Measurements from ENCODE around the gene ZG16B. TPM values are rescaled to one million over a fixed set of nuclear protein-coding genes. Genes with fewer than 3 reads are reported as not detected.

Gene ZG16B
- polyA plus RNA-seq, 1 donor: 0.56 TPM

DNA sequence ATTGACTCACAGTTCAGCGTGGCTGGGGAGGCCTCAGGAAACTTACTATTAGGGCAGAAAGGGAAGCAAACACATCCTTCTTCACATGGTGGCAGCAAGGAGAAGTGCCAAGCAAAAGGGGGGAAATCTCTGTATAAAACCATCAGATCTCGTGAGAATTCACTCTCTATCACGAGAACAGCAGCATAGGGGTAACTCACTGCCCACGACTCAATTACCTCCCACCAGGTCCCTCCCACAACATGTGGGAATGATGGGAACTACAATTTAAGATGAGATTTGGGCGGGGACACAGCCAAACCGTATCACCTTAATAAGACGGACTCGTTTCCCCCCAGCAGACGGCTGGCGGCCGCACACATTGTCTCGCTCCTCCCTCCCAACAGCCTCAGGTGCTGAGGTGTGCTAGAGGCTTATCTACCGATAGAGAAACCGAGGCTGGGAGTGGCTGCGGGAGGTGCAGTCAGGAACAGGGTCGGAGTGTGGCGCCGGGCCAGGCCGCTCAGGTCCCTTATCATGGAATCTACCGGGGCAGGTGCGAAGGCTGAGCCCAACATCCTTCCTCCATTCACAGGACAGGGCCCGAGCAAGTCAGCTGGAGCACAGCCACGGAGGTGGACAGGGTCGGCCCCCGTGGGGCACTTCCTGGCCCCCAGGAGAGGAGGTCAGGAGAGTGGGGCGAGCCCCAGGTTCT is 4.9 kb upstream of the ZG16B start:
- no peak for DNase-seq

DNA sequence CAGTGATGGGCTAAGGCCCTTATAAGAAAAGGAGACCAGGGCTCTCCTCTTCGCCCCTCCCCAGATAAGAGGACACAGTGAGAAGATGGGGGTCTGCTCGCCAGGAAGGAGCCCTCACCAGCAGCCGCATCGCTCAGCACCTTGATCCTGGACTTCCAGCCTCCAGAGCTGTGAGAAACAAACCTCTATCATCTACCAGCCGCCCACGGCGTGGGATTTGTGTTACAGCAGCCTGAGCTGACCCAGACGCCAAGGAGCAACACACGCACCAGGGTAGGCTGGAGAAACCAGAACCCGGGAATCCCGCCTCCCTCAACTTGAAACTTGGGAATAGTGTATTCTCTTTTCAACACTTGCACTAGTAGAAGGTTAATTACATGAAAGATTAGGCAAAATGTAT is 4.2 kb upstream of the ZG16B start:
- no peak for DNase-seq

DNA sequence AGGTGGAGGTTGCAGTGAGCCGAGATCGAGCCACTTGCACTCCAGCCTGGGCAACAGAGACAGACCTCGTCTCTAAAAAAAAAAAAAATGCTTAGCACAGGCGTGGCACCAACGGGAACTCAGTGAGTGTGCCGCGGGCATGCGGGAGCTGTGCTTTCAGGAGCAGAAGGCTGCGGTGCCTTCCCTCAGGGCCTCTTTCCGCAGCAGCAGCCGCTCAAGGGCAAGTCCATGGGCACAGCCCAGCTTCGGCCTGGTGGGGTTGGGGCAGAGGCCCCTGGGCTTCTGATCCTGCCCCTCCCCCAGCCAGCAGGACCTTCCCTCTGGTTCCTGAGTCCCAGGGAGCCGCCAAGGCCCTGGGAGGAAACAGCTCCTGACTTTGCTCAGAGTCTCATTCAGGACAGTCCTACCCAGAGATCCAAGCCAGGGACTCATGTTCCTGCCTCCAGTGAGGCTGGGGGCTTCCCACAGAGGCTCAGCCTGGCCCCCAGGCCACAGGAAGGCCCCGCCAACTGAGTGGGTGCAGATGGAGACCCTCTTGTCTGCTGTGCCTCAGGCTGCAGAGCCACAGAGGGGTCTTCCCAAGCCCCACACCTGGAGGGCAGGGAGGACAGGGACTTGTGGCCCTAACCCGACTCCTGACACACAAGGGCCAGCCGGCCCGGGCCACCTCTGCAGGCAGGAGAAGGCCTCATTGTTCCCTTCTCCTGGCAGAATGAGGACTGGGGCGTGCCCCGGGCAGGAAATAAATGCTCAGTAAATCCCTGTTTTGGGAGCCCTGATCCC is 3.3 kb upstream of the ZG16B start:
- no peak for DNase-seq

DNA sequence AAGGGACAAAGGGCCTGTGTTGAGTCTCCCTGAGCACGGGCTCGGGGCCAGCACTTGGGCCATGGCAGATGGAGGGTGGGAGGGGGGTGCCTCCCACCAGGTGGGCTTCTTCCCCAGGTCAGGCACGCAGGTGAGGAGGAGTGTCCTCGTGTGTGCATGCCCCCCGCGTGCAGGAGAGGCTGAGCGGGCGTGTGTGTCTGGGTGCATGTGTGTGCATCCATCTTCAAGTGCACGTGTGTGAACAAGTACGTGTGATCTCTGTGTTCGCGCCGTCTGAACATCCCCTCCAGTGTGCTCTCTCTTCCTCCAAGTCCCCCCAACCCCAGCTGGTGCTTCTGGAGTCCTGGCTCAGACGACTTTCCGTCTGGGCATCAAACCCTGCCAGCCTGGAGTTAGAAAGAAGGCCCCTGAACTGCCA is 2.7 kb upstream of the ZG16B start:
- no peak for DNase-seq

DNA sequence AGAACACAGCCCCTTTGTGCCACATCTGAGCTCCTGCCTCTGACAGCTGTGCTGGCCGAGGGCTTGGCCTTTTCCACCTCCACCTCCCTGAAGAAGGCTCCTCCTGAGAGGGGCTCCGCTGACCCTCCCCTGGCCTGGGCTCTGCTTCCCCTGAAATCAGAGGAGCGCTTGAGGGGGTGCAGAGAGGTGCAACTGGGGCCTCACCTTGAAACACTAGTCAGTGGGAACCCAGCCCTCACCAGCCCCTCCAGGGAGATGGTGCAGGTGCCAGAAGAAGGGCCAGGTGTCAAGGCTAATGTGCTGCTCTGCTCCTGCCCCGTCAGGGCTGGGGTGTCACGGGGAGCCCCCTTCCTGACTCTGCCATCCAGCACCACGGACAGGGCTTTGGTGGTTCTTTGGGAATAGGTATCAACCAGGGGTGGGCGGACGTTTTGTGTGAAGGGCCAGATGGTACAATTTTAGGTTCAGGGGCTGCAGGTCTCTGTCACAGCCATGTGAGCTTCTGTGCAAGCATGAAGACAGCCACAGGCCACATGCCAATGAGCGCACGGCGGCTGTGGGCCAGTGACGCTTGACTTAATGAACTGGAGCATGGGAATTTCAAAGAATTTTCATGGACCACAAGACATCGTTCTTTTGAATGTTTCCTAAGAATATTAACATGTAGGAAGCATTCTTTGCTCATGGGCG is 2.1 kb upstream of the ZG16B start:
- no peak for DNase-seq

DNA sequence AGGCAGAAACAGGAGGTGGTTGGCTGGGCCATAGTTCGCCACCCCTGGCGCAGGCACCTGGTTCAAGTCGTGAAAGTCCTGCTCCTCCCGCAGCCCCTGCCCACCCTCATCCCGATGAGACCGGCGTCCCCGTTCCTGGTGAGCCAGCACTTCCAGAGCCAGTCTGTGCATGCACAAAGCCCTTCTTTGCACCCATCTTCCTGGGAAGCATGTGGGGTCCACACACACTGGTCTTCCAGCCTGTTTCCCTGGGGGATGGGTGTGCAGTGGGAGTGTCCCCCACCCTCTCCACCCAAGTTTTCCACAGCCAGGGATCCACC is 1.6 kb upstream of the ZG16B start:
- DNase-seq: no peak

DNA sequence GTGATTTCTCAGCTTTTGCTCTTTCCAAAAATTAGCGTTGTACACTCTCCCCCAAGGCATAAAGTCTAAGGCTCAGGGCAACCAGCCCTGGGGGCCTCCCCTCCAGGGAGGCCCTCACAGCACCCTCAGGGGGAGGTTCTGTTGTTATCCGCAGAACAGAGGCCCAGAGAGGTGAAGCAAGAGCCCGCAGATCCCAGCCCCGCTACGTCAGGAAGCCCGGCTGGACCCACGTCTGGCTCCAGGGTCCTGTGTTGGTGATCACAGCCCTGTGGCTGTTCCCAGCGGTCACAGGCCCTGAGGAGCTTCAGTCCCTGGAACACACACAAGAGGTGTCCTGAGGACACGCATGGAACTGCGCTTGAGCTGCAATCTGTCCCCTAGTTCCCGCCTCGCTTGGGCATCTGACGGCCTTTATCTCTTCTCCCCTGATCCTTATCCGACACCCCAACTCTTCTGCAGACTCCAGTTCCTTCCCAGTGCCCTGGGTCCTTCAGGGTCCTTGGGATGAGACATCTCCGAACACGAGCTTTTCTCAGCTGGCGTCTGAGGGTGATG is 1.1 kb upstream of the ZG16B start:
- no peak for DNase-seq

DNA sequence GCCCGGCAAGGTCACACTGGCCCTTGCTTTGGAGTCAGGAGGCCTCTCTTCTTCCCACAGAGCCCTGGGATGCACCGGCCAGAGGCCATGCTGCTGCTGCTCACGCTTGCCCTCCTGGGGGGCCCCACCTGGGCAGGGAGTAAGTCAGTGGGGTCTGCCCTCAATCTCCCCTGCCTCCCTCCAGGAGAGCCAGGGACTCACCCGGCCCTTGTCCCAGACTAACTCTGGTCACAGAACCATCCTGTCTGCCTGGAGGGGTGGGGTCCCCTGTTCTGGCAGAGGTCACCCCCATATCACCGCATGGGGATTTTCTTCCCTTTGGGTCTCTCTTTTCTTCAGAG is 222 bp downstream of the ZG16B start:
- DNase-seq: no peak

DNA sequence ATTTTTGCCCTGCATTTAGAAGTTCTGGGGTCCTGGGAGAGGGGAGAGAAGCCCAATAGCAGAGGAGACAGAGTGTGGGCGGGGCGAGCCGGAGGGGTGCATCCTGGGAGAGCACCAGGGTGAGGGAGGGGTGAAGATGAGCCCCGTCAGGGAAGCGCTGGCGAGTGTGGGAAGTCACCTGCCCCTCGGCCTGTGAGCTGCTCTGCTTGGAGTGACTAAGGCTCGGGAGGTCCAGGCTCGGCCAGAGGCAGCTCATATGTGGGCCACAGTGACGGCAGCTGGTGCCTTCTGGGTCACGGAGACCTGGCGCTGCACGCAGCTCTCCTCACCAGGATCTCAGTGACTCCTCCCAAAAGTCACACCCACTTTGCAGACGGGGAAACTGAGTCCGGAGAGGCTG is 1.1 kb downstream of the ZG16B start:
- no peak for DNase-seq

DNA sequence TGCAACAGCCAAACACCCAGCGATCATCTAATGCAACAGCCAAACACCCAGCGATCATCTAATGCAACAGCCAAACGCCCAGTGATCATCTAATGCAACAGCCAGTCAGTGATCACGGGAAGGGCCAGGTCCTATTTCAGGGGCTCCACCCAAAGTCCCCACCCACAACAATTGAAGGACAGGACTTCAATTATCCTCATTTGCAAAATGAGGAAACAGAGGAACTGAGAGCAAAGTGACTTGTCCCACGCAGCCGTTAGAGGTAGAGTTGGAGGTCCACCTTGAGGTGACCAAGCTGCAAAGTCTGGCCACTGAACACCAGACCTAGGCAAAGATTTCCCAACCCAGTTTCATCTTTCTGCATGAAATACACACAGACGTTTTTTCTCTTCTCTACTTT is 3.7 kb downstream of the ZG16B start:
- no peak for DNase-seq

DNA sequence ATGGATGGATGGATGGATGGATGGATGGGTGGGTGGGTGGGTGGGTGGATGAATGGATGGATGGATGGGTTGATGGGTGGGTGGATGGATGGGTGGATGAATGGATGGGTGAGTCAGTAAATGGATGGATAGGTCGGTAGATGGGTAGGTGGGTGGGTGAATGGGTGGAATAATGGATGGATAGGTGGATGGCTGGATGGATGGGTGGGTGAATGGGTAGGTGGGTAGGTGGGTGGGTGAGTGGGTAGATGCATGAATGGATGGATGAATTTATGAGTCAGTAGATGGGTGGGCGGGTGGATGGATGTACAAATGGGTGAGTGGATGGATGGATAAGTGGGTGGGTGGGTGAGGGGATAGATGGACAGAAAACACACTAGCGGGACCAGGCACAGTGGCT is 4.9 kb downstream of the ZG16B start:
- no peak for DNase-seq

DNA sequence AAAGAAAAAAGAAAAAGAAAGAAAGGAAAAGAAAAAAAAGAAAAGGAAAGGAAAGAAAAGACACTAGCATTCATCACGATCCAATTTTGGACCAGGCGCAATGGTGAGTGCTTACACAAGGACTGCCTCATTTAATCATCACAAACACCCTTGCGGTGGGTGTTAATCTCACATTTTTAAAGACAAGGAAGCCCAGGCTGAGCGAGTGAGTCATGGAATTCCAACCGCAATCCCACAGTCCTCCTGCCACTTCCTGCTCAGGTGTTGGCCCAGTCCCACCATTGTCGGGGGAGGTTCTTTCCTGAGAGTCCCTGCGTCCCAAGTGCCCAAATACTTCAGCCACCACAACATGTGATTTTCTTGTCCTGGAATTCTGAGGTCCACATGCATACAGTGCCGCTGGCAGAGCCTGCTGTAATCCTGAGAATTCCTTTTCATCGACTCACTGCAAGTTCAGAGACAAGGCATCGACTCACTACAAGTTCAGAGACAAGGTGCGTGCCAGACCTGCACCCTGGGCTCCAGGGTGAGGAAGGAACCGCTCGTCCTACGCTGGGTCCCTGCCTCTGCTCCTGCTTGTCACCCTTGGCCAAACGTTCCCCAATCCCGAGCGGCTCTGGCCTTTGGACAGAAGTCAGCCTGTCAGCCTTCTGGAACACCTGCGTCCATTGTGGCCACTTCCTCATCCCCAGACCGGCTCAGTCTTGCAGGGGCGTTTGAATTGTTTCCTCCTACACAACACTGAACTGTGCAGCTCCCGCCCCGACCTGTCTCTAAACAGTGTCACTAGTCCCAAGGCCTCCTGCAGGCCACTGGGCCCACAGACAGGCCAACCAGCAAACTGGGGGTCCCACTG is 5.8 kb downstream of the ZG16B start:
- no peak for DNase-seq

DNA sequence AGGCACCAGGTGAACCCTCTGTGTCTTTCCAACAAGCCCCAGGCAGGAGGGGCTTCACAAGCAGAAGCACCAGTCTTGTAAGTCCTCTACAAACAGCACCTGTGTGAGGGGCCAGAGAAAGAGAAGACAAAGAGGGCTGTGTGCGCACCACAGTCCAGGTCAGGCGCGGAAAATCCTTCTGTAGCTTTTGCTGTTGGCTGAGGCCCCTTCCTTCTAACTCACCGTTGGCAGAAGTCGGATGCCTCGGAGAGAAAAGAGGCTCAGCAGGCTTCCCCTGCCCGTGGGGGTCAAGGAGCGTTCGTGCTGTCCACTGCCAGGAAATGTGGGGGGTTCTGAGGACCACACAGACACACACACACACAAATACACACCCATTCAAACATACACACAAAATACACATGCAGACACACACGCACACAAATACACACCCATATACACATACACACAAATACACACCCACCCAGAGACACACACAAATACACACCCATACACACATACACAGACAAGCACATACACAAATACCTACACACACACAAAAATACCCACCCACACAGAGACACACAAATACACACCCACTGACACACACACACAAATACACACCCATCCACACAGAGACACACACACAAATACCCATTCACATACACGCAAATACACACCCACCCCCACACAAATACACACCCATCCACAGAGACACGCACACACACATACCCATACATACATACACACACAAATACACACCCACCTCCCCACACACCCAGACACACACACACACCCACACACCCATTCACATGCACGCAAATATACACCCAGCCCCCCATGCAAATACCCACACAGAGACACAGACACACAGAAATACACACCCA is 6.8 kb downstream of the ZG16B start:
- DNase-seq: no peak

DNA sequence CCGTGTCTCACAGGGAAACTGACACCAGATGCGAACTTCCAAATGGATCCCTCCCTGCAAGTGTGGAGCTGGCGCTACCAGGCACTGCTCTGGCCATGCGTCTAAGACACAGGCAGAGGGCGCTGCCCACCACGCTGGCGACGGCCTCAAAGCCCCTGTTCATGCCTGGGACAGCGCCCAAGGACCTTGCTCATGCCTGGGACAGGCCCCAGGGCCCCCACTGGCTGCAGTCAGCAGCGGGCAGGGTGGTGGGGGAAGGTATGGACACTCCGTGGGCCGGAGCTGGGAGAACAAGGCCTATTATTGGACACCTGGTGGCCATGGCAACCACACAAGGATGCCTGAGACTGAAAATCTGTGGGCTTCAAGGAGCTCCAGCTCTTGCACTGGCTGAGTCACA is 8.8 kb downstream of the ZG16B start:
- DNase-seq: peak; percentile 51

DNA sequence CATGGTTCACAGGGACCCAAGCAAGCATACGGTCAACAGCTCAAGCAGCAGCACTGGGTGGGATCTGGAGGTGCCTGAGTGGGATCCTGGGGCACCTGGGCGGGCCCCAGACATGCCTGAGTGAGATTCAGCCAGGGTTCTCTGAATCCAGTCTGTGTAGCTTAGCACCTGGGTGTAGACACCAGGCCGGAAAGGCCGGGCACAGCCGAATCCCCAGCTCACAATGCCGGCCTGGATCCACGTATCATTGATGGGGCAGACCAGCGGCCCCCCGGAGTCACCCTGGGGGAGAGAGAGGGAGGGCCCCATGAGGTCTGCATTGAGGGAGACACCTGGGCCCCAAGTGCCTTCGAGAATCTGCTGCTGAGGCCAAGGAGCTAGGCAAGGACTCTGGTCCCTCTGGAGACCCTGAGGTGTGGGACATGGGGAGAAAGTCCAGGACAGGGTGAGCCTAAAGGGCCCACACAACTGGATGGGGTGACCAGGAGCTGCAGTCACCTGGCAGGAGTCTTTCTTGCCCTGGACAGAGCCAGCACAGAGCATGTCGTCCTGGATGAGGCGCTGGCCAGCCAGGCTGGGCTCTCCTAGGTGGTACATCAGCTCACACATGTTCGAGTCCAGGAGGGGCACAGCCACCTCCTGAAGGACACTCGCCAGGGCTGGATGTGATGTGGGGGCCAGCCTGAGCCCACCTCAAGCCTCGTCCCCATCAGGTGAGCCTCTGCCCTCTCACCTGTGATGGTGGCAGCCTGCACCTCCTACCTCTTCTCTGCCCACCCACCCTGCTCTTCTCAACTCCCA is 9.7 kb downstream of the ZG16B start:
- no peak for DNase-seq

DNA sequence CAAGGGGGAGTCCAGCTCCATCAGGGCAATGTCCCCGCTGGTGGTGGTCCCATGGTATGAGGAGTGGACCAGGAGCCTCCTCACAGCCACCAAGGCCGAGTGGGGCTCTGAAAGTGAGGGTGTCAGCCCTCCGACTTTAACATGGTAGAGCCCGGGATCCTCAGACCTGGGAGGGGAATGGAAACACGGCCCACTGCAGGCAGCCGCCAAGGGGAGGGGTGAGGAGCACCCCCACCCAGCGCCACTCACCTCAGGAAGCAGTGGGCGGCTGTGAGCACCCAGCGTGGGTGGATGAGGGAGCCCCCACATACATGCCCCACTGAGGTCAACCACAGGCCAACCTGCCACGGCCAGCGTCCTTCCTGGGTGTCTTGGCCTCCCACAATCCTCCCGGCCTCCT is 10.8 kb downstream of the ZG16B start:
- DNase-seq: no peak

DNA sequence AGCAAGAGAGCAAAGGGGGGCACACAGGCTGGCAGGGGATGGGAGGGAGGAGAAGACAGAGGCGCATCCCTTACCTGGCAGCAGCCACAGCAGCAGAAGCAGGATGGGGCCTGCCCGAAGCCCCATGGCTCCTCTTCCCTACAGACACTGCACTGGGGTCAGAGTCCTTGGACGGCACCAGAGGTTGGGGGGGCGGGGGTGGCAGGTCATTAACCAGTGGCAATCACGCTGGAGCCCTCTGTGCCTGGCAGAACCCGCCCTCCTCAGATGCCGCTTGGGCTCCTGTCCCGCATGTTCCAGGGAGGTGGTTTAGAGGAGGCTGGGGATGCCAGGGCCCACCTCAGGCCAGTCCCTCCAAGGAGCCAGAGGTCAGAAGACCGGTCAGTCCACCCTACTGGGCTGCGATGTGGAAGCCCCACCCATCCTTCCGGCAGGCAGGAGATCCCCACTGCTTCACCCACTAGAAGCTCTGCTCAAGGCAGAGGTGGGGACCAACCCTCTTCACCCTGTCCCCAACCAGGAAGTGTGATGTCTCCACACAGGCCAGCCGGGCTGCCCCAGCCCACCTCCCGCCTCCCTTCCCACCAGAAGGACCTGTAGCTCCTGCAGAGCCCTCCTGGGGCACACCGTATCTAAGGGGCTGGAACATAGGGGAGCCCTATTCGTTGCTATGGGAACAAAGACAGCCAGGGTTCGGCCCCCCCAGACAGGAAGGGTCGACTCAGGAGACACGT is 11.7 kb downstream of the ZG16B start:
- no peak for DNase-seq

DNA sequence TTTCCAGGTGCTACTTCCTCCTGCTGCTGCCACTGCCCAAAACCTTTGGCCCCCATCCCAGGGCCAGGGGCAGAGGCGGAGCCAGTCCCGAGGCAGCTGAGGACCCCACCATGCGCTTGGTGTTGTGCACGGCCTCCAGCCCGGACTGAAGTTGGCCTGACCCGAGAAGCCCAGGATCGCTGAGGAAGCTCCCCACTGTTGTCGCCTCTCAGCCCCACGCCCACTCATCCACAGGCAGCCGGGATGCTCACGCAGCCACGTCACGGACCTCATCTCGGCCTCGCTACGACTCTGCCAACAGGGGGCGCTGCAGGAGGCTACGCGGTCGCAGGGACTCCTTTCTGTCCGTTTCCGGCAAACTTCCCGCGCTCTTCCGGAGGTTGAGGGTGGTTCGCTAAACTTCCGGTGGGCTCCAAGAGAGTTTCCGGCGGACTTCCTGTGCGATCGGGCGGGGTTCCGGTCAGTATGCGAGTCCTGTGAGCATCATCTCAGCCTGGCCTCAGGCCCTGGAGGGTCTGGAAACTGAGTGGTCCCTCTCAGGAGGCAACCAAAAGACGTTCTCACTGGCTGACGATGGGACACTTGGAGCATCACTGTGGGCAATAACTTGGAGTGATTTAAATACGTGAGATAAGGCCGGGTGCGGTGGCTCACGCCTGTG is 12.4 kb downstream of the ZG16B start:
- peak; percentile 27 for DNase-seq

DNA sequence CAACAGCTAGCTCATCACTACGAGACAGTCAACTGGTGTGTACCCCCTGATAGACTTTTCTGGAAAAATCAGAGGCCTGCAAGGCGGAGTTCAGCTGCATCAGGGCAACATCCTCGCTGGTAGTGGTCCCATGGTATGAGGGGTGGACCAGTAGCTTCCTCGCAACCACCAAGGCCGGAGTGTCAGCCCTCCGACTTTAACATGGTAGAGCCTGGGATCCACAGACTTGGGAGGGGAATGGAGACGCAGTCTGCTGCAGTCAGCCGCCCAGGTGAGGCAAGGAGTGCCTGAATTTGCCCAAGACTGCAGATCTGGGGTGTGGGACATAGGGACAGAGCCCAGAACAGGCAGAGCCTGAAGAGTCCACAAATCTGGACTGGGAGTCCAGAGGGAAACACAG is 13.4 kb downstream of the ZG16B start:
- no peak for DNase-seq

DNA sequence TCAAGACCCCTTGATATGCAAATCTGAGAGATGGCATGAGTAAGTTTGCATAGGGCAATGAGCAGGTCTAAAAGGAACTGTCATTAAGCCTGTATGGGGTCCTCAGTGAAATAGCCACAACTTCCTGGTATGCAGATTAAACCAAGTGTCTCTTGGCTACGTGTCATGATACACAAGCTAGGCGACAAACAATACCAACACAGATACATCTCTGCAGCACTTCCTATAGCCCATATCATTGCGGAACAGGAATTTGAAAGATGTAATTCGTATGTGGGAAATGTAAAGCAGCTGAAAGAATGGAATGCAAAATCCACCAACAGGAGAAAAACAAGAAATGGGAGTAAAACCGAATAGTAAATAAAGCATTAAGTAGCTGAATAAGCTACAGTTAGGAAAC is 15.0 kb downstream of the ZG16B start:
- no peak for DNase-seq
